Activated CD8-positive, alpha-beta memory T cell treated with anti-CD3 and anti-CD28 coated beads, Interleukin-2, amount 50 U/mL, for 24 hours (primary cell): ENCODE results near the gene CPT1A.

ENCODE experiments used
- DNase-seq: peaks from one replicate; pipeline ENCODE4 v3.0.0-alpha.2; 2020; ENCODE audit errors: extremely low read depth

The CPT1A gene

GRCh38 chr11:68798221-68798813 is 43.4 kb downstream of the CPT1A start:
- no peak for DNase-seq

- no peak for DNase-seq
These were observed 44.9 kb downstream of the CPT1A start for GRCh38 chr11:68796801-68797200.

- no peak for DNase-seq
These were observed 49.2 kb downstream of the CPT1A start for GRCh38 chr11:68792400-68792966.

- DNase-seq: no peak
These were observed 57.1 kb downstream of the CPT1A start for GRCh38 chr11:68784653-68785052.

- no peak for DNase-seq
These were observed 58.4 kb downstream of the CPT1A start for GRCh38 chr11:68783216-68783821.

- no peak for DNase-seq
These were observed 59.0 kb downstream of the CPT1A start for GRCh38 chr11:68782711-68783110.

GRCh38 chr11:68780829-68781228 is 60.9 kb downstream of the CPT1A start:
- no peak for DNase-seq

GRCh38 chr11:68778205-68778604 is 63.5 kb downstream of the CPT1A start:
- DNase-seq: no peak

- no peak for DNase-seq
These were observed 65.1 kb downstream of the CPT1A start for GRCh38 chr11:68776442-68777235.

- no peak for DNase-seq
These were observed 65.7 kb downstream of the CPT1A start for GRCh38 chr11:68775951-68776388.

- no peak for DNase-seq
These were observed 67.5 kb downstream of the CPT1A start for GRCh38 chr11:68774194-68774585.

GRCh38 chr11:68773521-68774193 is 68.1 kb downstream of the CPT1A start:
- no peak for DNase-seq

GRCh38 chr11:68772936-68773335 is 68.8 kb downstream of the CPT1A start:
- no peak for DNase-seq

- DNase-seq: no peak
These were observed 70.9 kb downstream of the CPT1A start for GRCh38 chr11:68770781-68771180.

- DNase-seq: no peak
These were observed 74.0 kb downstream of the CPT1A start for GRCh38 chr11:68767672-68768071.

GRCh38 chr11:68766786-68767185 is 74.9 kb downstream of the CPT1A start:
- no peak for DNase-seq

- no peak for DNase-seq
These were observed 77.0 kb downstream of the CPT1A start for GRCh38 chr11:68764746-68765145.

- no peak for DNase-seq
These were observed 77.6 kb downstream of the CPT1A start for GRCh38 chr11:68763926-68764657.

- DNase-seq: no peak
These were observed 78.5 kb downstream of the CPT1A start for GRCh38 chr11:68763181-68763721.

GRCh38 chr11:68762481-68762880 is 79.2 kb downstream of the CPT1A start:
- DNase-seq: no peak

GRCh38 chr11:68761801-68762200 is 79.9 kb downstream of the CPT1A start:
- no peak for DNase-seq
